ENCODE results near the gene TK2. TPM values are rescaled to one million over a fixed set of nuclear protein-coding genes. Genes with fewer than 3 reads are reported as not detected.
A peak's percentile ranks its signal among the peaks of the same experiment; 100 is the strongest.

Gene TK2
- total and polyA plus RNA-seq, 2 donors from 2014 or later = 31.0 to 44.2 TPM

DNA sequence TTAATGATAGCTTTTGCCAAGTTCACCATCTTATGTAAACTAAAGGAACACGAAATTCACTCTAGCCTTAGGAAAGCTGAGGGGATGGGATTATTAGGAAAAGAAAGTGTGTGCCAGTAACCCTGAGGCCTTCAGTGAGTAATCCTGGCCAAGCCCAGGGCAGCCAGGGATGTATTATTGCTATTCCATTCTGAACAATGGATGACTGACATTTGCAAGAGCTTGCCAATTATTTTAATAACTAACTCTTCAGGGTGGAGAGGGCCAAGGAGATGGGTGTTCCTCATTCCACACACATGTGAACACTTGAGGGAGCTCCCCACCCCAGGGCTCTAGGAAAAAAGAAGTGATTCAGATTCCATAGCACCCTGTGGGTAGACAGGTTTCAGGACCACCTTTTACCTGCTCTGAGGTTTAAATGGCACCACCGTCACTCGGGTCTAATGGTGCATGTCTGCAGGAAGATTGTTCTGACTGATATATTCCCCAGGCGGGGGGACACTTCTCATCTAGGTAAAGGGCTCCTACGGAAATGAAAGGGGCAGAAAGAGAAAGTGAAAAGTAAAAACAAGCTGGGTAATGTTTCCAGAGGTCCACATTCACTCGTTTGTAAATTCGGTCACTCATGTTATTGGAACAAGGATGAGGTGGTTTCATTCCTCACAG is 41.5 kb downstream of the TK2 start:
- peak in 2 of 5 donors; percentile 22 to 36 for DNase-seq
- TF ChIP-seq, protein P1, sequence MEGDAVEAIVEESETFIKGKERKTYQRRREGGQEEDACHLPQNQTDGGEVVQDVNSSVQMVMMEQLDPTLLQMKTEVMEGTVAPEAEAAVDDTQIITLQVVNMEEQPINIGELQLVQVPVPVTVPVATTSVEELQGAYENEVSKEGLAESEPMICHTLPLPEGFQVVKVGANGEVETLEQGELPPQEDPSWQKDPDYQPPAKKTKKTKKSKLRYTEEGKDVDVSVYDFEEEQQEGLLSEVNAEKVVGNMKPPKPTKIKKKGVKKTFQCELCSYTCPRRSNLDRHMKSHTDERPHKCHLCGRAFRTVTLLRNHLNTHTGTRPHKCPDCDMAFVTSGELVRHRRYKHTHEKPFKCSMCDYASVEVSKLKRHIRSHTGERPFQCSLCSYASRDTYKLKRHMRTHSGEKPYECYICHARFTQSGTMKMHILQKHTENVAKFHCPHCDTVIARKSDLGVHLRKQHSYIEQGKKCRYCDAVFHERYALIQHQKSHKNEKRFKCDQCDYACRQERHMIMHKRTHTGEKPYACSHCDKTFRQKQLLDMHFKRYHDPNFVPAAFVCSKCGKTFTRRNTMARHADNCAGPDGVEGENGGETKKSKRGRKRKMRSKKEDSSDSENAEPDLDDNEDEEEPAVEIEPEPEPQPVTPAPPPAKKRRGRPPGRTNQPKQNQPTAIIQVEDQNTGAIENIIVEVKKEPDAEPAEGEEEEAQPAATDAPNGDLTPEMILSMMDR (IDR thresholded peaks at IDR 0.05; ENCODE audit: borderline replicate concordance, extremely low read depth, insufficient read depth) = no peak
- H3K27ac ChIP-seq (ENCODE audit: low read depth in 2 of 2, low read length in 2 of 2) = peak overlapping the region; percentile 58 to 78
- no peaks in the 10 kb centered on the region for H3K27me3 ChIP-seq (ENCODE audit: control insufficient read depth, insufficient read depth, low read length)
- peak overlapping the region in 1 of 3 donors; percentile 51 for H3K9ac ChIP-seq (ENCODE audit: low read length in 3 of 3)
- peak; percentile 66 for FAIRE-seq
- H3K4me1 ChIP-seq (ENCODE audit: control insufficient read depth in 2 of 3, insufficient read depth in 2 of 3, low read depth in 1 of 3, low read length in 3 of 3) = peaks cover 0 to 41% (median 36%) of the 10 kb centered on the region in 3 donors
- H3K36me3 ChIP-seq (ENCODE audit: control insufficient read depth in 2 of 3, insufficient read depth in 3 of 3, low read length in 3 of 3) = peaks cover 0 to 3% (median 2%) of the 10 kb centered on the region in 3 donors
- H3K4me3 ChIP-seq (ENCODE audit: low read length in 3 of 3) = no peak overlapping the region
- intact Hi-C loops (cut with DNase I) = no loop called here
- no peaks in the 10 kb centered on the region for H3K9me3 ChIP-seq (ENCODE audit: control insufficient read depth in 2 of 3, insufficient read depth in 1 of 3, low read length in 3 of 3)

DNA sequence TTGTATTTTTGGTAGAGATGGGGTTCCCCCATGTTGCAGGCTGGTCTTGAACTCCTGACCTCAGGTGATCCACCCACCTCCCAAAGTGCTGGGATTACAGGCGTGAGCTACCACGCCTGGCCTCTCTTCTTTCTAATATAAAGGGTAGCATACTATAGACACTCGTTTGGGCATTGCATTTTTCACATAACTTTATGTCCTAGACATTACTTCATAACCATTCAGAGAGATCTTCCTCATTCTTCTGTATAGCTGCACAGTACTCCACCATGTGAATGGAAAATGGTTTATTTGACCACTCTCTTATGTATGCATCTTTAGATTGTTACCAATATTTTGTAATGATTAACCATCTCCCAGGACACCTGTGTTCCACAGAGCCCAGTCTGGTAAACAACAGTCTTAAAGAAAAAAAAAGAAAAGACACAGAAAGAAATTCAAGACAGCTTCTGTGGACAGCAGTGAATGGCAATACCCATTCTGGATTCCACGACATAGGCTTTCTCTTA is 42.1 kb downstream of the TK2 start:
- H3K27me3 ChIP-seq (ENCODE audit: control insufficient read depth, insufficient read depth, low read length) = no peaks in the 10 kb centered on the region
- peak overlapping the region in 1 of 2 donors; percentile 0 for H3K27ac ChIP-seq (ENCODE audit: low read depth in 2 of 2, low read length in 2 of 2)
- DNase-seq (no peak), FAIRE-seq (no peak)
- no peaks in the 10 kb centered on the region for H3K9me3 ChIP-seq (ENCODE audit: control insufficient read depth in 2 of 3, insufficient read depth in 1 of 3, low read length in 3 of 3)
- no peak overlapping the region for H3K9ac ChIP-seq (ENCODE audit: low read length in 3 of 3)
- peaks cover 0 to 37% (median 32%) of the 10 kb centered on the region in 3 donors for H3K4me1 ChIP-seq (ENCODE audit: control insufficient read depth in 2 of 3, insufficient read depth in 2 of 3, low read depth in 1 of 3, low read length in 3 of 3)
- intact Hi-C loops (cut with DNase I) = no loop called here
- H3K4me3 ChIP-seq (ENCODE audit: low read length in 3 of 3) = no peak overlapping the region
- no peaks in the 10 kb centered on the region for H3K36me3 ChIP-seq (ENCODE audit: control insufficient read depth in 2 of 3, insufficient read depth in 3 of 3, low read length in 3 of 3)
- TF ChIP-seq, protein P1 (IDR thresholded peaks at IDR 0.05; ENCODE audit: borderline replicate concordance, extremely low read depth, insufficient read depth) = no peak

DNA sequence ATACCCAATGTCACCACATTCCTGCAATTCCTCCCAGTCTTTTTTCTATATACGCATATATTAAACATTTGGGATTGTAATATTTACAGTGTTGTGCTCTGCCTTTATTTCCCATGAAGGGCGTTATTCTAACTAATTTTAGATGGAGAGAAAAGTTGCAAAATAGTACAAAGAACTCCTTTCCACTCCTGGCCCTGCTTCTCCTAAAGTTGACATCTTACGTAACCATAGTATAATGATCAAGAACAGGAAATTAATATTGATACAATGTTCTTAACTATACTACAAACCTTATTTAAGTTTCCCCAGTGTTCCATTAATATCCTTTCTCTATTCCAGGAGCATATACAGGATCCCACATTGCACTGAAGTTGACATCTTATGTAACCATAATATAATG is 46.3 kb downstream of the TK2 start:
- H3K27me3 ChIP-seq (ENCODE audit: control insufficient read depth, insufficient read depth, low read length) = no peaks in the 10 kb centered on the region
- DNase-seq (no peak), FAIRE-seq (no peak)
- intact Hi-C loops (cut with DNase I) = no loop called here
- TF ChIP-seq, protein P1 (IDR thresholded peaks at IDR 0.05; ENCODE audit: borderline replicate concordance, extremely low read depth, insufficient read depth) = no peak
- no peak overlapping the region for H3K4me3 ChIP-seq (ENCODE audit: low read length in 3 of 3)
- no peaks in the 10 kb centered on the region for H3K9me3 ChIP-seq (ENCODE audit: control insufficient read depth in 2 of 3, insufficient read depth in 1 of 3, low read length in 3 of 3)
- H3K9ac ChIP-seq (ENCODE audit: low read length in 3 of 3) = no peak overlapping the region
- H3K27ac ChIP-seq (ENCODE audit: low read depth in 2 of 2, low read length in 2 of 2) = no peak overlapping the region
- peaks cover 0 to 7% (median 5%) of the 10 kb centered on the region in 3 donors for H3K4me1 ChIP-seq (ENCODE audit: control insufficient read depth in 2 of 3, insufficient read depth in 2 of 3, low read depth in 1 of 3, low read length in 3 of 3)
- no peaks in the 10 kb centered on the region for H3K36me3 ChIP-seq (ENCODE audit: control insufficient read depth in 2 of 3, insufficient read depth in 3 of 3, low read length in 3 of 3)

All from kidney (tissue), 14 donors.